GM18526 (cell line): ENCODE results near the gene NOL7.

Source experiments
- POLR2A ChIP-seq: IDR thresholded peaks from 3 replicates; pipeline ENCODE4 v1.6.1; 2011; ENCODE audit not compliant: insufficient read length; ENCODE audit errors: extremely low read depth

NOL7 gene

GRCh38 chr6:13663986-13664385 lies 48.9 kb downstream of the NOL7 start:
- no peak for TF ChIP-seq POLR2A

- no peak for TF ChIP-seq POLR2A
Observed at GRCh38 chr6:13664703-13665352, 49.7 kb downstream of the NOL7 start.

- TF ChIP-seq POLR2A = no peak
Observed at GRCh38 chr6:13666194-13667105, 51.3 kb downstream of the NOL7 start.

GRCh38 chr6:13667655-13668054 lies 52.5 kb downstream of the NOL7 start:
- TF ChIP-seq POLR2A = no peak

GRCh38 chr6:13668291-13668928 lies 53.3 kb downstream of the NOL7 start:
- no peak for TF ChIP-seq POLR2A

- TF ChIP-seq POLR2A = no peak
Observed at GRCh38 chr6:13669476-13669875, 54.3 kb downstream of the NOL7 start.
